Cardiac fibroblast (primary cell): ENCODE results near the gene MRPS18B.
A peak's percentile ranks its signal among the peaks of the same experiment; 100 is the strongest.

ENCODE experiments used
- DNase-seq, 2 donors: peaks; one replicate each; pipeline versions ENCODE4 v3.0.0 to v3.0.0-alpha.2; 2010; ENCODE audit warnings: low read depth in 2 of 2
- H3K4me3 ChIP-seq, 2 donors: replicated peaks in 1 of 2; 1 replicate in 1 of 2; 2 replicates in 1 of 2; pipeline ENCODE4 v1.5.1; 2011; ENCODE audit warnings: low read depth in 2 of 2, low read length in 2 of 2, mild to moderate bottlenecking in 2 of 2, moderate library complexity in 1 of 2
- TF ChIP-seq, protein P1 (sequence below): IDR thresholded peaks from one replicate; pipeline ENCODE4 v1.5.1; 2011; ENCODE audit warnings: low read depth, mild to moderate bottlenecking, low read length, inconsistent platforms

The MRPS18B gene

DNA sequence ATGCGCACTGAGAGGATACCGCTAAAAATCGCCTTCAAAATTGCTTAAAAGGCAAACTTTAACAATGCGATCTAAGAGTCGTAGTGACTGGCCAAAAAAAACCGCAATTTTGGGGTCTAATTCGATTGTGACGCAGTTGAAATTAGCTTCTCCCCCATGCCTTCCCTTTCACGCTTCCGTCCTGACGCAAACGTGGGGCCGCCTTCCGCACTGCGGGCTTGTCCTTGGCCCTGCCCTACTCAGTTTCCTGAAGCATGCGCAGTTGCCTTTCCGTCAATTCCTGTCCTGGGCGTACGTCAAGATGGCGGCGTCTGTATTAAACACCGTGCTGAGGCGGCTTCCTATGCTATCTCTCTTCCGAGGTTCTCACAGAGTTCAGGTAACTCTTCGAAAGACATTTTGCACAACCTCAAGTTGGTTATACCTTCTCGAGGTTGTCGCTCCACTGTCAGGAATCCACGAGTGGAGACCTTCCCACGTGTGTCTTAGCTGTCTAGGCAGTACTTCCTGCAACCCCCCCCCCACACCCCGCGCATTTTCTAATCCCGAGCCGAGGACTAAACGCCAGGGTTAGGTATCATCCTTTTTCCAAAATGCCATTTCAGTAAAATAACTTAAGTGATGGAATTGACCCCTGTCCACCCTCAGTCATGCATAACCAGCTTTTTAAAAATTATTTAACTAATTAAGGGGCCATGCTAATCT, at the start of gene MRPS18B:
TSS of gene MRPS18B (plus strand) at position 276 of the 705 bp plus-strand sequence. CDS start at position 302, 26 bp downstream.
- TF ChIP-seq, protein P1, sequence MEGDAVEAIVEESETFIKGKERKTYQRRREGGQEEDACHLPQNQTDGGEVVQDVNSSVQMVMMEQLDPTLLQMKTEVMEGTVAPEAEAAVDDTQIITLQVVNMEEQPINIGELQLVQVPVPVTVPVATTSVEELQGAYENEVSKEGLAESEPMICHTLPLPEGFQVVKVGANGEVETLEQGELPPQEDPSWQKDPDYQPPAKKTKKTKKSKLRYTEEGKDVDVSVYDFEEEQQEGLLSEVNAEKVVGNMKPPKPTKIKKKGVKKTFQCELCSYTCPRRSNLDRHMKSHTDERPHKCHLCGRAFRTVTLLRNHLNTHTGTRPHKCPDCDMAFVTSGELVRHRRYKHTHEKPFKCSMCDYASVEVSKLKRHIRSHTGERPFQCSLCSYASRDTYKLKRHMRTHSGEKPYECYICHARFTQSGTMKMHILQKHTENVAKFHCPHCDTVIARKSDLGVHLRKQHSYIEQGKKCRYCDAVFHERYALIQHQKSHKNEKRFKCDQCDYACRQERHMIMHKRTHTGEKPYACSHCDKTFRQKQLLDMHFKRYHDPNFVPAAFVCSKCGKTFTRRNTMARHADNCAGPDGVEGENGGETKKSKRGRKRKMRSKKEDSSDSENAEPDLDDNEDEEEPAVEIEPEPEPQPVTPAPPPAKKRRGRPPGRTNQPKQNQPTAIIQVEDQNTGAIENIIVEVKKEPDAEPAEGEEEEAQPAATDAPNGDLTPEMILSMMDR, result no peak
- DNase-seq, result peak; percentile 99

DNA sequence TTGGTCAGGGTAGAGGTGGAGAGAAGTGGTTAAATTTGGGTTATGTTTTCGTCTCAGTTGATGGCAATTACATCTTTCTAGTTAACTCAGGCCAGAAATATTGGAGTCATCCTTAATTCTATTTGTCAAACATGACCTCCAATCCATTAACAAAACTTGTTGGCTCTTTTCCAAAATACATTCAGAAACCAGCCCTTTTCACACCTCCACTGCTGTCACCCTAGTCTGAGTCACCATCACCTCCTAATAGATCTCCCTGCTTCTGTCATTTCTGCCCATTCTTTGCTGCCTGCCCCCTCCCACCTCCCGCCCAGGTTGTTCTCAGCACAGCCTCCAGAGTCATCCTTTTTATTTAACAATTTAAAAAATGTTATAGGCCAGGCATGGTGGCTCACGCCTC, 49.4 kb upstream of the MRPS18B start:
- DNase-seq, result no peak
- TF ChIP-seq, protein P1, result no peak
- no peak overlapping the region for H3K4me3 ChIP-seq

More for the DNA sequence above, at the start of gene MRPS18B:
- H3K4me3 ChIP-seq, result peak within 1 kb of the TSS; percentile 79 to 80

DNA sequence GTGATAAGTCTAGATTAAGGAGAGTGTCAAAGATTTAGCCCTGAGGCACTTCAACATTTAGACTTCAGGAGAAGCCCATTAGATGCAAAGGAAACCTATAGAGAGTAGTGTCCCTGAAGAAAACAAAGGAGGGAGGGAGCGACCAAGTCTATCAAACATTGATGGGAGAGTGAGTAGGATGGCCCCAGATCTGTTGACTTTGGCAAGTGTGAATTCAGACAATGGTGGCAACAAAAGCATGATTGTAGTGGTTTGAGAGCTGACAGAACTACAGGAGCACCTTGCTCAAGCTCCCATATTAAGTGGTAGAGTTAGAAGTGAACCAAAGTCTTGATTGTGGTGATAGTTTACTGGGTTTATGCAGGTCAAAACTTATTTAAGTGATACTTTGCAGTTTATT, 47.4 kb upstream of the MRPS18B start:
- DNase-seq, result no peak
- TF ChIP-seq, protein P1, result no peak
- H3K4me3 ChIP-seq, result peak overlapping the region; percentile 77 to 90

DNA sequence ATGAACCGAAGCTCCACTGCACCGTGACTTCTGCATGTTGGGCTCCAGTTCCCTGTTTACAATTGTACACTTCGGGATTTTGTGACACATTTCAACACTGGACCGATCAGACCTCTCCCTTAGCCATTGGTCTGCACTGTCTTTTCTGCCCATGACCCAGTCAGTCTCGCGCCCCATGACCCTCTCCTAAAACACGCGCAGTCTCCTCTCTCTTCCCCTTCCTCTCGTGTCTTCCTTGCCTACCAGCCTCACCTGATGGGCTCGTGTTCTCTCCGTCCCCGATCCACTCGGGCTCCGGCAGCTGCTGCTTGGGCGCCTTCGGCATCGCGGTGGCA, 46.9 kb upstream of the MRPS18B start:
- peak overlapping the region; percentile 77 to 90 for H3K4me3 ChIP-seq
- no peak for DNase-seq
- TF ChIP-seq, protein P1, result no peak

DNA sequence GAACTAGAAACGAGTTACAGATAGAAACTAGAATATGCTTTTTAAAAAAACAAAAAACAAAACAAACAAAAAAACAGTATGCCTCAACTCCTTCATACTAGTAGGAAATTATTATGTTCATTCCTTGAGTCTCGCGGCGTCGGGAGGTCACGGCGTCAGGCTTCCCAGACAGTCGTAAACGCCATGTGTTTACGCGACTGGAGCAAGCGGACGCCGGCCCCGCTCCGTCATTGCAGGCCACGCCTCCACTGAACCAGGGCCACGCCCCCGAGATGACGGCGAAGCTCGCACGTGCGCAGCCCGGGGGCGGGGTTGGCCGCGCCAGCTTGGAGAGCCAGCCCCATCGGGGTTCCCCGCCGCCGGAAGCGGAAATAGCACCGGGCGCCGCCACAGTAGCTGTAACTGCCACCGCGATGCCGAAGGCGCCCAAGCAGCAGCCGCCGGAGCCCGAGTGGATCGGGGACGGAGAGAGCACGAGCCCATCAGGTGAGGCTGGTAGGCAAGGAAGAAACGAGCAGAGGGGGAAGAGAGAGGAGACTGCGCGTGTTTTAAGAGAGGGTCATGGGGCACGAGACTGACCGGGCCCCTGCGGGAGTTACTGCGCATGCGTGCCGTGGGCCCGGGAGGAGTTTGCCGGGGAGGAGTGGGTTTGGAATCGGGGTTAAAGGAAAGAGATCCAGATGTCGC, 46.4 kb upstream of the MRPS18B start, which contains the start of gene ABCF1:
TSS of gene ABCF1 (plus strand) at position 368 of the 687 bp plus-strand sequence. CDS start at position 414, 46 bp downstream.
- TF ChIP-seq, protein P1, result no peak
- DNase-seq, result peak; percentile 97 to 99
- peak within 1 kb of the TSS; percentile 77 to 90 for H3K4me3 ChIP-seq

DNA sequence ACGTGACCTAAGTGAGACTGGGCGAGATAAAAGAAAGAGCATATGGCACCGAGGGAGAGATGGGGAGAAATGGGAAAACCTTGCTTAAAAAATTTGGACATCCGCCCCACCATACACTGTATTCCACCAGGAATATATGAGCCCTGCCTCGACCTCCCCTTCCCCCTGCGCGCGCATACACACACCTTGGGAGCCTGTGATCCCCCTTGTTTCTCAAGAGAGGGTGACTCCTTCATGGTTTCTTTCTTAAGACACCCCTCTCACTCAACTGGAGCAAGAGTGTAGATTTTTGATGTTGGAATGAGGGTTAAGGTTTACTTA, 45.9 kb upstream of the MRPS18B start:
- peak overlapping the region; percentile 77 to 90 for H3K4me3 ChIP-seq
- DNase-seq, result no peak
- TF ChIP-seq, protein P1, result no peak

DNA sequence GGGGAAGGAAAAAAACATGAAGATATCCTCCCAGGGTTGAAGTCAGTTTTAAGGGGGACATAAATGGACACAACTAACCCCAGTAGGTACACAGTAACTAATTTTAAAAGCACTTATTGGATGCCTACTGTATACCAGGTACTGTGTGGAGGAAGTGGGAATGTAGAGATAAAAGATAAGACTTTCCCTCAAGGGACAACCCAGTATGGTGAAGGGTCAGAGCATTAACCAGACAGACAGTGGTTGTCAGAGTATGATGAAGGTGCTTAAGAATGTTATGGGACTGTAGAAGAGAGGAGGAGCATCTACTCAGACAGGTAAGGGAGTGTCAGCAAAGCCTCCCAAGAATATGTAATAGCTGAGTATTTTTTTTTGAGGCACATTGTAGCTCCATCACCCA, 45.5 kb upstream of the MRPS18B start:
- no peak for DNase-seq
- TF ChIP-seq, protein P1, result no peak
- peak overlapping the region; percentile 77 to 90 for H3K4me3 ChIP-seq
